Right forelimb (tissue), 1 donor: Measurements from ENCODE around the gene CNST.
"Not testable (repeated sequence)": the region's sequence is repeated elsewhere in the genome, so short reads cannot be mapped to it uniquely, and the experiment has no call there.

Source experiments
- DNase-seq: peaks from one replicate; pipeline ENCODE4 v3.0.0-alpha.2; 2018

The CNST gene

GRCh38 chr1:246558041-246558440 lies 8.2 kb upstream of the CNST start:
- DNase-seq, result no peak

GRCh38 chr1:246559310-246559709 lies 6.9 kb upstream of the CNST start:
- DNase-seq, result no peak

- DNase-seq, result not testable (repeated sequence)
Observed at GRCh38 chr1:246560833-246561232, 5.4 kb upstream of the CNST start.

- no peak for DNase-seq
Observed at GRCh38 chr1:246564839-246565750, 1.2 kb upstream of the CNST start.

- DNase-seq, result no peak
Observed at GRCh38 chr1:246565751-246566127, 517 bp upstream of the CNST start.

GRCh38 chr1:246566813-246567645 lies 773 bp downstream of the CNST start:
- DNase-seq, result no peak

- no peak for DNase-seq
Observed at GRCh38 chr1:246567646-246568235, 1.5 kb downstream of the CNST start.

GRCh38 chr1:246569248-246570238 lies 3.3 kb downstream of the CNST start:
- DNase-seq, result no peak

GRCh38 chr1:246571309-246571708 lies 5.1 kb downstream of the CNST start:
- DNase-seq, result not testable (repeated sequence)

- no peak for DNase-seq
Observed at GRCh38 chr1:246571953-246572352, 5.7 kb downstream of the CNST start.

GRCh38 chr1:246572785-246573184 lies 6.5 kb downstream of the CNST start:
- no peak for DNase-seq

GRCh38 chr1:246573491-246573890 lies 7.2 kb downstream of the CNST start:
- no peak for DNase-seq

- no peak for DNase-seq
Observed at GRCh38 chr1:246576709-246577032, 10.4 kb downstream of the CNST start.

- no peak for DNase-seq
Observed at GRCh38 chr1:246577082-246577719, 10.9 kb downstream of the CNST start.

- no peak for DNase-seq
Observed at GRCh38 chr1:246577720-246578106, 11.5 kb downstream of the CNST start.

- no peak for DNase-seq
Observed at GRCh38 chr1:246579818-246580217, 13.6 kb downstream of the CNST start.

- no peak for DNase-seq
Observed at GRCh38 chr1:246580497-246581370, 14.5 kb downstream of the CNST start.

GRCh38 chr1:246582301-246583055 lies 16.2 kb downstream of the CNST start:
- DNase-seq, result no peak

- DNase-seq, result no peak
Observed at GRCh38 chr1:246583056-246583440, 16.8 kb downstream of the CNST start.
